Measurements from ENCODE around the gene GLRX5.

- TF ChIP-seq POLR2A (IDR thresholded peaks at IDR 0.05) (no peak), POLR2AphosphoS5 (IDR thresholded peaks at IDR 0.05) (no peak)
- TF ChIP-seq, protein P1, sequence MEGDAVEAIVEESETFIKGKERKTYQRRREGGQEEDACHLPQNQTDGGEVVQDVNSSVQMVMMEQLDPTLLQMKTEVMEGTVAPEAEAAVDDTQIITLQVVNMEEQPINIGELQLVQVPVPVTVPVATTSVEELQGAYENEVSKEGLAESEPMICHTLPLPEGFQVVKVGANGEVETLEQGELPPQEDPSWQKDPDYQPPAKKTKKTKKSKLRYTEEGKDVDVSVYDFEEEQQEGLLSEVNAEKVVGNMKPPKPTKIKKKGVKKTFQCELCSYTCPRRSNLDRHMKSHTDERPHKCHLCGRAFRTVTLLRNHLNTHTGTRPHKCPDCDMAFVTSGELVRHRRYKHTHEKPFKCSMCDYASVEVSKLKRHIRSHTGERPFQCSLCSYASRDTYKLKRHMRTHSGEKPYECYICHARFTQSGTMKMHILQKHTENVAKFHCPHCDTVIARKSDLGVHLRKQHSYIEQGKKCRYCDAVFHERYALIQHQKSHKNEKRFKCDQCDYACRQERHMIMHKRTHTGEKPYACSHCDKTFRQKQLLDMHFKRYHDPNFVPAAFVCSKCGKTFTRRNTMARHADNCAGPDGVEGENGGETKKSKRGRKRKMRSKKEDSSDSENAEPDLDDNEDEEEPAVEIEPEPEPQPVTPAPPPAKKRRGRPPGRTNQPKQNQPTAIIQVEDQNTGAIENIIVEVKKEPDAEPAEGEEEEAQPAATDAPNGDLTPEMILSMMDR (IDR thresholded peaks at IDR 0.05), result no peak
Observed at GRCh38 chr14:95500201-95500681, 34.6 kb upstream of the GLRX5 start.
